HepG2 (cell line): ENCODE results near the gene GATD1. TPM values are rescaled to one million over a fixed set of nuclear protein-coding genes. Genes with fewer than 3 reads are reported as not detected.

Experiments used
- ARNTL ChIP-seq: sonication (generic); formaldehyde crosslinking; IDR thresholded peaks from 2 replicates; pipeline ENCODE4 v1.4.0; 2020; ENCODE audit warnings: mild to moderate bottlenecking, missing genetic modification reagents
- BATF2 ChIP-seq: sonication (generic); formaldehyde crosslinking; IDR thresholded peaks from 2 replicates; pipeline ENCODE4 v1.8.0; 2022; ENCODE audit warnings: mild to moderate bottlenecking, missing genetic modification reagents, moderate library complexity
- CEBPZ ChIP-seq: IDR thresholded peaks from 2 replicates; pipeline ENCODE4 v1.6.1; 2012; ENCODE audit warnings: low read length, improper control_type of control experiment
- EED ChIP-seq: sonication (generic); formaldehyde crosslinking; IDR thresholded peaks from 2 replicates; pipeline ENCODE4 v1.5.0; 2020; ENCODE audit warnings: mild to moderate bottlenecking, missing genetic modification reagents
- HMGXB4 ChIP-seq, 2 experiments: sonication (generic) in 1 of 2; formaldehyde crosslinking in 1 of 2; IDR thresholded peaks; 2 replicates each; pipeline versions ENCODE4 v1.4.0 to v1.6.1; 2018 to 2020; ENCODE audit warnings: missing genetic modification reagents in 2 of 2, borderline replicate concordance in 1 of 2, low read depth in 1 of 2, mild to moderate bottlenecking in 1 of 2, missing biosample characterization in 1 of 2
- JUND ChIP-seq: sonication (generic); formaldehyde crosslinking; IDR thresholded peaks from 2 replicates; pipeline ENCODE4 v1.8.0; 2022; ENCODE audit warnings: mild to moderate bottlenecking, missing genetic modification reagents
- LCORL ChIP-seq, 2 experiments: fragments of 450-650 bp in 1 of 2; sonication (generic) in 1 of 2; formaldehyde crosslinking in 1 of 2; IDR thresholded peaks; 2 replicates each; pipeline versions ENCODE4 v1.5.0 to v1.6.1; 2017 to 2020; ENCODE audit warnings: antibody characterized with exemption in 1 of 2, missing genetic modification reagents in 1 of 2
- PRDM15 ChIP-seq: sonication (generic); formaldehyde crosslinking; IDR thresholded peaks from 2 replicates; pipeline ENCODE4 v1.4.0; 2020; ENCODE audit warnings: missing genetic modification reagents
- SMARCC2 ChIP-seq: fragments of 450-650 bp; IDR thresholded peaks from 2 replicates; pipeline ENCODE4 v1.6.1; 2017; ENCODE audit warnings: antibody characterized with exemption, mild to moderate bottlenecking
- ZBTB20 ChIP-seq: sonication (generic); formaldehyde crosslinking; IDR thresholded peaks from 2 replicates; pipeline ENCODE4 v1.8.1; 2023; ENCODE audit warnings: missing genetic modification reagents, low read depth, mild to moderate bottlenecking, borderline replicate concordance
- ZBTB39 ChIP-seq: sonication (generic); formaldehyde crosslinking; IDR thresholded peaks from 2 replicates; pipeline ENCODE4 v1.5.0; 2020; ENCODE audit warnings: missing genetic modification reagents
- ZBTB42 ChIP-seq: sonication (generic); formaldehyde crosslinking; IDR thresholded peaks from 2 replicates; pipeline ENCODE4 v1.5.0; 2020; ENCODE audit warnings: mild to moderate bottlenecking, missing genetic modification reagents
- ZBTB7B ChIP-seq: sonication (generic); formaldehyde crosslinking; IDR thresholded peaks from 2 replicates; pipeline ENCODE4 v1.4.0; 2020; ENCODE audit warnings: missing genetic modification reagents
- ZNF24 ChIP-seq: fragments of 450-650 bp; IDR thresholded peaks from 2 replicates; pipeline ENCODE4 v1.6.1; 2017; ENCODE audit warnings: antibody characterized with exemption, mild to moderate bottlenecking
- ZNF614 ChIP-seq: IDR thresholded peaks from 2 replicates; pipeline ENCODE4 v1.6.1; 2018; ENCODE audit warnings: missing biosample characterization, missing genetic modification reagents, inconsistent platforms, borderline replicate concordance
- polyA plus RNA-seq, 8 experiments: library from polyadenylated mRNA; depleted of rRNA in 3 of 8; stranded (reverse) in 7 of 8; unstranded in 1 of 8; fragments of >200 nt; fragmentation: Illumina TruSeq in 4 of 8; extraction: Trizol in 4 of 8; gene quantifications; 2 replicates each; pipeline versions ENCODE4 v1.2.1 to v1.2.3, GENCODE V29; 2011 to 2016; ENCODE audit warnings: low read depth in 4 of 8, missing spikeins in 1 of 8, mixed read lengths in 1 of 8; ENCODE audit not compliant: insufficient read depth in 1 of 8
- total RNA-seq, 5 experiments: library from RNA; depleted of rRNA; stranded (reverse); fragments of >200 nt; fragmentation: Illumina TruSeq; extraction: Trizol; gene quantifications; 2 replicates each; pipeline ENCODE4 v1.2.3, GENCODE V29; 2016; ENCODE audit warnings: low read depth in 1 of 5

The GATD1 gene
- total and polyA plus RNA-seq, 2 of the 13 experiments (the other 11 are each of a cell fraction or from before 2014, with no cell fraction given) = 31.3 to 60.5 TPM

GRCh38 chr11:819943-820649 is 42.8 kb upstream of the GATD1 start (continued):
- TF ChIP-seq HMGXB4 (CRISPR knock-in tag; IDR thresholded peaks at IDR 0.05; ENCODE audit: borderline replicate concordance in 1 of 2, low read depth in 1 of 2) = no peak; a peak in 1 of 4 replicates
- TF ChIP-seq PRDM15 = 0 out of 2 replicates have a peak, but pooled peaks have one; percentile 6
- TF ChIP-seq SMARCC2 = no peak
- no peak for TF ChIP-seq ZNF24
- no peak for TF ChIP-seq ZNF614 (CRISPR knock-in tag)
- no peak for TF ChIP-seq ZBTB39 (CRISPR knock-in tag)
- TF ChIP-seq CEBPZ = no peak
- no peak for TF ChIP-seq EED (CRISPR knock-in tag)
- TF ChIP-seq BATF2 (CRISPR knock-in tag) = no peak
- peak; percentile 9; the same call in 1 of the 2 replicates for TF ChIP-seq ZBTB7B (CRISPR knock-in tag)
- TF ChIP-seq ARNTL (CRISPR knock-in tag) = no peak
- no peak for TF ChIP-seq ZBTB42 (CRISPR knock-in tag)
- no peak for TF ChIP-seq JUND
- no peak for TF ChIP-seq LCORL (IDR thresholded peaks at IDR 0.05)
- no peak; the same call in 1 of the 2 replicates for TF ChIP-seq LCORL (CRISPR knock-in tag; IDR thresholded peaks at IDR 0.05)
- TF ChIP-seq ZBTB20 (CRISPR knock-in tag) = no peak
